B cell (primary cell): ENCODE results near the gene MED12L. TPM values are rescaled to one million over a fixed set of nuclear protein-coding genes. Genes with fewer than 3 reads are reported as not detected.

ENCODE experiments used
- ATAC-seq: fragments of 200-7000 bp; cut with Tn5 transposase; one replicate; pipeline ENCODE4 v1.10.0; 2021; ENCODE audit warnings: low read depth, mild to moderate bottlenecking, moderate number of reproducible peaks, moderate library complexity
- CTCF ChIA-PET: fragments of 350-600 bp; sonication (Branson Sonifier 250); formaldehyde crosslinking; loops from one replicate; lab custom pipeline; 2021; ENCODE audit warnings: antibody characterized with exemption, inconsistent platforms; lab: Charles Lee
- POLR2A ChIA-PET: fragments of 350-600 bp; sonication (Branson Sonifier 250); formaldehyde crosslinking; loops from one replicate; lab custom pipeline; 2021; ENCODE audit warnings: antibody characterized with exemption; lab: Charles Lee
- DNase-seq: peaks from one replicate; pipeline ENCODE4 v3.0.0; 2013
- H2AFZ ChIP-seq: 2 replicates; pipeline ENCODE4 v1.6.1; 2012; ENCODE audit warnings: mild to moderate bottlenecking, low read depth, low read length; ENCODE audit not compliant: insufficient read depth, poor library complexity, severe bottlenecking
- H3K27ac ChIP-seq, 2 donors: 1 replicate in 1 of 2; 2 replicates in 1 of 2; pipeline ENCODE4 v1.5.1; 2012 to 2013; ENCODE audit warnings: low read length in 2 of 2, mild to moderate bottlenecking in 2 of 2, moderate library complexity in 1 of 2
- H3K27me3 ChIP-seq, 4 experiments: fragments of 200-600 bp in 1 of 4; sonication (generic) in 1 of 4; replicated peaks in 1 of 4; 1 replicate in 2 of 4; 2 replicates in 2 of 4; pipeline versions ENCODE4 v1.6.1 to v1.7.0; 2013 to 2016; ENCODE audit warnings: low read length in 3 of 4, mild to moderate bottlenecking in 2 of 4, mixed read lengths in 1 of 4, moderate library complexity in 1 of 4; ENCODE audit not compliant: insufficient read depth in 4 of 4, control insufficient read depth in 3 of 4; ENCODE audit errors: control extremely low read depth in 1 of 4
- H3K36me3 ChIP-seq, 2 experiments: replicated peaks in 1 of 2; 1 replicate in 1 of 2; 2 replicates in 1 of 2; pipeline versions ENCODE4 v1.6.1 to v1.7.1; 2013; ENCODE audit warnings: low read length in 1 of 2; ENCODE audit not compliant: insufficient read depth in 2 of 2, control insufficient read depth in 1 of 2; ENCODE audit errors: control extremely low read depth in 1 of 2, extremely low read depth in 1 of 2
- H3K4me1 ChIP-seq, 2 donors: fragments of 200-600 bp in 1 of 2; sonication (generic) in 1 of 2; 1 replicate in 1 of 2; 2 replicates in 1 of 2; pipeline versions ENCODE4 v1.5.1 to v1.6.1; 2013 to 2017; ENCODE audit warnings: low read length in 2 of 2; ENCODE audit not compliant: control insufficient read depth in 2 of 2, insufficient read depth in 2 of 2
- H3K4me2 ChIP-seq: replicated peaks from 2 replicates; pipeline ENCODE3; 2012; ENCODE audit warnings: mild to moderate bottlenecking, low read depth, low read length; ENCODE audit not compliant: poor library complexity, severe bottlenecking
- H3K4me3 ChIP-seq, 5 experiments: fragments of 200-600 bp in 1 of 5; sonication (generic) in 1 of 5; 1 replicate in 3 of 5; 2 replicates in 2 of 5; pipeline versions ENCODE4 v1.5.1 to v1.7.0; 2011 to 2016; ENCODE audit warnings: low read length in 4 of 5, mild to moderate bottlenecking in 4 of 5, low read depth in 2 of 5, control low read depth in 1 of 5, moderate library complexity in 1 of 5; ENCODE audit not compliant: insufficient read depth in 1 of 5; ENCODE audit errors: control extremely low read depth in 1 of 5, extremely low read depth in 1 of 5
- H3K79me2 ChIP-seq: fragments of 200-600 bp; sonication (generic); one replicate; pipeline ENCODE4 v1.6.0; 2016; ENCODE audit warnings: low read length; ENCODE audit not compliant: control insufficient read depth, insufficient read depth
- H3K9ac ChIP-seq: fragments of 200-600 bp; sonication (generic); 2 replicates; pipeline ENCODE4 v1.6.1; 2017; ENCODE audit warnings: mild to moderate bottlenecking, low read length, moderate library complexity
- H3K9me3 ChIP-seq, 3 donors: one replicate each; pipeline versions ENCODE4 v1.6.1 to v1.7.1; 2013; ENCODE audit warnings: low read length in 2 of 3; ENCODE audit not compliant: control insufficient read depth in 2 of 3, insufficient read depth in 1 of 3; ENCODE audit errors: control extremely low read depth in 1 of 3
- H4K20me1 ChIP-seq: 2 replicates; pipeline ENCODE4 v1.6.0; 2012; ENCODE audit warnings: mild to moderate bottlenecking, low read length; ENCODE audit not compliant: insufficient read depth, control insufficient read depth, poor library complexity, severe bottlenecking
- H3K27ac Mint-ChIP-seq: one replicate; pipeline ENCODE4 v1.8.0; 2021; ENCODE audit warnings: mixed read lengths
- H3K27me3 Mint-ChIP-seq: one replicate; pipeline ENCODE4 v1.8.0; 2021; ENCODE audit warnings: mixed read lengths
- H3K4me1 Mint-ChIP-seq: one replicate; pipeline ENCODE4 v1.8.0; 2021; ENCODE audit warnings: mixed read lengths
- H3K4me3 Mint-ChIP-seq: one replicate; pipeline ENCODE4 v1.8.0; 2021; ENCODE audit warnings: mixed read lengths
- H3K9me3 Mint-ChIP-seq: one replicate; pipeline ENCODE4 v1.8.0; 2022; ENCODE audit warnings: mixed read lengths; ENCODE audit not compliant: insufficient read depth
- CTCF ChIP-seq: fragments of 200-600 bp; IDR thresholded peaks from one replicate; pipeline ENCODE4 v1.8.0; 2022; ENCODE audit warnings: antibody characterized with exemption, mild to moderate bottlenecking
- EZH2 ChIP-seq: IDR thresholded peaks from 2 replicates; pipeline ENCODE4 v1.6.1; 2012; ENCODE audit warnings: borderline replicate concordance, low read depth, mild to moderate bottlenecking, moderate library complexity, low read length; ENCODE audit not compliant: insufficient read depth, poor library complexity, severe bottlenecking
- WGBS: methylation state at CpG from one replicate; pipeline ENCODE4 v1.1.5; 2013; ENCODE audit warnings: missing lambda C conversion rate; ENCODE audit not compliant: insufficient coverage; 5-methylcytosine and 5-hydroxymethylcytosine counted together
- intact Hi-C: fragments of 100-400 bp; cut with micrococcal nuclease; formaldehyde crosslinking; loops from one replicate; pipeline ENCODE4 v1.10.0; 2022
- polyA plus RNA-seq: library from polyadenylated mRNA; depleted of rRNA; stranded (reverse); fragments of >200 nt; gene quantifications from 2 replicates; pipeline ENCODE4 v1.2.3, GENCODE V29; 2012
- total RNA-seq, 2 donors: library from RNA; stranded (reverse); fragments of 120-200 nt in 1 of 2; gene quantifications; 1 replicate in 1 of 2; 2 replicates in 1 of 2; pipeline versions ENCODE4 v1.2.3 to v1.2.4, GENCODE V29; 2013 to 2022

MED12L gene
- total and polyA plus RNA-seq, 2 donors (not counting 1 experiment from before 2014, with no cell fraction given) = 0.07 to 0.30 TPM

GRCh38 chr3:151425627-151426340, 340.3 kb downstream of the MED12L start:
- H3K4me1 ChIP-seq = peaks cover 5 to 11% of the 10 kb centered on the region in 2 donors
- peak overlapping the region; percentile 17 for H2AFZ ChIP-seq
- H3K4me1 Mint-ChIP-seq = peaks cover 22% of the 10 kb centered on the region
- no peaks in the 10 kb centered on the region for H3K79me2 ChIP-seq
- H3K27me3 ChIP-seq = no peaks in the 10 kb centered on the region
- H3K27me3 Mint-ChIP-seq = no peaks in the 10 kb centered on the region
- WGBS = 93% methylated on average over 2 of the region's 4 CpGs
- intact Hi-C loops = no loop called here
- ChIA-PET POLR2A (no interaction called here), CTCF (interaction anchor here (0.7 to 6.6 kb wide), 8 partner anchors 13 to 114 kb away, joined by 3 to 47 read pairs (median 4); no protein-coding TSS in a partner anchor)
- no peaks in the 10 kb centered on the region for H3K36me3 ChIP-seq
- DNase-seq = peak; percentile 20
- H3K4me3 Mint-ChIP-seq = no peak overlapping the region
- no peak overlapping the region for H3K4me3 ChIP-seq
- no peaks in the 10 kb centered on the region for H3K9me3 ChIP-seq
- peak overlapping the region; percentile 50 for H3K27ac Mint-ChIP-seq
- ATAC-seq = no peak
- H3K27ac ChIP-seq = no peak overlapping the region
- H3K9ac ChIP-seq = no peak overlapping the region
- TF ChIP-seq CTCF (no peak), EZH2 (no peak)
- H3K4me2 ChIP-seq = peak overlapping the region; percentile 26
- H3K9me3 Mint-ChIP-seq = no peaks in the 10 kb centered on the region
- no peaks in the 10 kb centered on the region for H4K20me1 ChIP-seq

DNA sequence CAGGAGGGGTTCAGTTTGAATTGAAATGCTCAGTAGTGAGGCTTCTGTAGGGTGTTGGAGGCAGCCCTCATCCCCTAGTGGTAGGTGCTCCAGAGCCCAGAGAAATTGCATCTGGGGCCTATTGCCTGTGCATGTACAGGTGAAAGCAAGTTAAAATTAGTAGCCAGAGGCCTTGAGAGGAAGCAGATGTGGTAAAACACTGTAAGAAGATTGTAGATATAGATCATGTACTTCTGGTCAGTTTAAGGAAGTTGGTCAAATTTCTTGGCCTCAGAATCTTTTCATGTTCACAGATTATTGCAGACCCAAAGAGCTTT, 340.8 kb downstream of the MED12L start:
- peak overlapping the region; percentile 26 for H3K4me2 ChIP-seq
- CTCF ChIA-PET = interaction anchor here (0.7 to 6.6 kb wide), 7 partner anchors 13 to 113 kb away, joined by 3 to 47 read pairs (median 4); no protein-coding TSS in a partner anchor
- DNase-seq (no peak), ATAC-seq (peak; percentile 47)
- H3K4me3 ChIP-seq = no peak overlapping the region
- no peaks in the 10 kb centered on the region for H4K20me1 ChIP-seq
- POLR2A ChIA-PET = no interaction called here
- no peaks in the 10 kb centered on the region for H3K79me2 ChIP-seq
- TF ChIP-seq CTCF (no peak), EZH2 (no peak)
- peak overlapping the region; percentile 5 for H3K27ac Mint-ChIP-seq
- no peaks in the 10 kb centered on the region for H3K27me3 ChIP-seq
- peaks cover 25% of the 10 kb centered on the region for H3K4me1 Mint-ChIP-seq
- H3K27me3 Mint-ChIP-seq = no peaks in the 10 kb centered on the region
- intact Hi-C loops = no loop called here
- H3K9ac ChIP-seq = no peak overlapping the region
- H3K36me3 ChIP-seq = no peaks in the 10 kb centered on the region
- H3K4me1 ChIP-seq = peaks cover 5 to 11% of the 10 kb centered on the region in 2 donors
- H3K4me3 Mint-ChIP-seq = no peak overlapping the region
- H3K9me3 ChIP-seq = no peaks in the 10 kb centered on the region
- peak overlapping the region; percentile 17 for H2AFZ ChIP-seq
- no peaks in the 10 kb centered on the region for H3K9me3 Mint-ChIP-seq
- H3K27ac ChIP-seq = no peak overlapping the region
